ENCODE measurements around the gene NAAA.
"Not testable (repeated sequence)": the region's sequence is repeated elsewhere in the genome, so short reads cannot be mapped to it uniquely, and the experiment has no call there.

NAAA gene

GRCh38 chr4:75916091-75916661, 24.6 kb downstream of the NAAA start:
- DNase-seq = no peak

GRCh38 chr4:75912968-75913367, 27.8 kb downstream of the NAAA start:
- DNase-seq = no peak

- DNase-seq = not testable (repeated sequence)
Observed at GRCh38 chr4:75910831-75911230, 30.0 kb downstream of the NAAA start.

- DNase-seq = no peak
Observed at GRCh38 chr4:75909405-75909804, 31.4 kb downstream of the NAAA start.

- DNase-seq = no peak
Observed at GRCh38 chr4:75908555-75908954, 32.3 kb downstream of the NAAA start.

- no peak for DNase-seq
Observed at GRCh38 chr4:75907966-75908365, 32.8 kb downstream of the NAAA start.

- no peak for DNase-seq
Observed at GRCh38 chr4:75904076-75904475, 36.7 kb downstream of the NAAA start.

GRCh38 chr4:75902352-75902751, 38.5 kb downstream of the NAAA start, which contains the start of gene PPEF2:
PPEF2 (minus strand) TSS chr4:75902452; CDS start chr4:75896325, 6,127 bp downstream.
- DNase-seq = no peak

- no peak for DNase-seq
Observed at GRCh38 chr4:75898536-75898935, 42.3 kb downstream of the NAAA start.

- no peak for DNase-seq
Observed at GRCh38 chr4:75895744-75896314, 45.0 kb downstream of the NAAA start.

GRCh38 chr4:75892508-75892907, 48.3 kb downstream of the NAAA start:
- no peak for DNase-seq

- DNase-seq = no peak
Observed at GRCh38 chr4:75891611-75892010, 49.2 kb downstream of the NAAA start.

GRCh38 chr4:75889537-75890199, 51.1 kb downstream of the NAAA start:
- DNase-seq = no peak

- DNase-seq = no peak
Observed at GRCh38 chr4:75886104-75886503, 54.7 kb downstream of the NAAA start.

GRCh38 chr4:75881476-75881875, 59.3 kb downstream of the NAAA start:
- no peak for DNase-seq

GRCh38 chr4:75880278-75880677, 60.5 kb downstream of the NAAA start:
- DNase-seq = no peak

GRCh38 chr4:75878246-75878756, 62.5 kb downstream of the NAAA start:
- DNase-seq = no peak

GRCh38 chr4:75876218-75876617, 64.6 kb downstream of the NAAA start:
- no peak for DNase-seq

- DNase-seq = no peak
Observed at GRCh38 chr4:75869100-75869499, 71.7 kb downstream of the NAAA start.

GRCh38 chr4:75867130-75867529, 73.7 kb downstream of the NAAA start:
- no peak for DNase-seq

All from cortex of kidney (tissue), 1 donor.